ENCODE results near the gene FAM184A. TPM values are rescaled to one million over a fixed set of nuclear protein-coding genes. Genes with fewer than 3 reads are reported as not detected.

Gene FAM184A
- total and polyA plus RNA-seq, 2 of the 8 experiments (the other 6 are each of a cell fraction or from before 2014, with no cell fraction given), result 6.3 to 11.3 TPM

DNA sequence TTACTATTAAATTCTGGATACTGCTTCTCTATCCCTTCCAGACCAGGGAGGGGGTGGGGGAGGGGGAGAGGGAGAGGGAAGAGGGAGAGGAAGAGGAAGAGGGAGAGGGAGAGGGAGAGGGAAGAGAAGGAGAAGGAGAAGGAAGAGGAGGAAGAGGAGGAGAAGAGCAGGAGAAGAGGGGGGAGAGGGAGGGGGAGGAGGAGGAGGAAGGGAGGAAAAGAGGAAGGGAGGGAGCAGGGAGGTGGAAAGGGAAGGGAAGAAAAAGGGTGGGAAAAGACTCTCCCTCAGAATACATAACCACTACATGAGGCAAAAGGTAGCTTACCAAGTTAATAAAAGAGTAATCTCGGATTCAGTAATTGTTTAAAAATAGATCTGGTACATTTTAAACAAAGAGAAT, 46.0 kb downstream of the FAM184A start (continued):
- TF ChIP-seq, protein P1, sequence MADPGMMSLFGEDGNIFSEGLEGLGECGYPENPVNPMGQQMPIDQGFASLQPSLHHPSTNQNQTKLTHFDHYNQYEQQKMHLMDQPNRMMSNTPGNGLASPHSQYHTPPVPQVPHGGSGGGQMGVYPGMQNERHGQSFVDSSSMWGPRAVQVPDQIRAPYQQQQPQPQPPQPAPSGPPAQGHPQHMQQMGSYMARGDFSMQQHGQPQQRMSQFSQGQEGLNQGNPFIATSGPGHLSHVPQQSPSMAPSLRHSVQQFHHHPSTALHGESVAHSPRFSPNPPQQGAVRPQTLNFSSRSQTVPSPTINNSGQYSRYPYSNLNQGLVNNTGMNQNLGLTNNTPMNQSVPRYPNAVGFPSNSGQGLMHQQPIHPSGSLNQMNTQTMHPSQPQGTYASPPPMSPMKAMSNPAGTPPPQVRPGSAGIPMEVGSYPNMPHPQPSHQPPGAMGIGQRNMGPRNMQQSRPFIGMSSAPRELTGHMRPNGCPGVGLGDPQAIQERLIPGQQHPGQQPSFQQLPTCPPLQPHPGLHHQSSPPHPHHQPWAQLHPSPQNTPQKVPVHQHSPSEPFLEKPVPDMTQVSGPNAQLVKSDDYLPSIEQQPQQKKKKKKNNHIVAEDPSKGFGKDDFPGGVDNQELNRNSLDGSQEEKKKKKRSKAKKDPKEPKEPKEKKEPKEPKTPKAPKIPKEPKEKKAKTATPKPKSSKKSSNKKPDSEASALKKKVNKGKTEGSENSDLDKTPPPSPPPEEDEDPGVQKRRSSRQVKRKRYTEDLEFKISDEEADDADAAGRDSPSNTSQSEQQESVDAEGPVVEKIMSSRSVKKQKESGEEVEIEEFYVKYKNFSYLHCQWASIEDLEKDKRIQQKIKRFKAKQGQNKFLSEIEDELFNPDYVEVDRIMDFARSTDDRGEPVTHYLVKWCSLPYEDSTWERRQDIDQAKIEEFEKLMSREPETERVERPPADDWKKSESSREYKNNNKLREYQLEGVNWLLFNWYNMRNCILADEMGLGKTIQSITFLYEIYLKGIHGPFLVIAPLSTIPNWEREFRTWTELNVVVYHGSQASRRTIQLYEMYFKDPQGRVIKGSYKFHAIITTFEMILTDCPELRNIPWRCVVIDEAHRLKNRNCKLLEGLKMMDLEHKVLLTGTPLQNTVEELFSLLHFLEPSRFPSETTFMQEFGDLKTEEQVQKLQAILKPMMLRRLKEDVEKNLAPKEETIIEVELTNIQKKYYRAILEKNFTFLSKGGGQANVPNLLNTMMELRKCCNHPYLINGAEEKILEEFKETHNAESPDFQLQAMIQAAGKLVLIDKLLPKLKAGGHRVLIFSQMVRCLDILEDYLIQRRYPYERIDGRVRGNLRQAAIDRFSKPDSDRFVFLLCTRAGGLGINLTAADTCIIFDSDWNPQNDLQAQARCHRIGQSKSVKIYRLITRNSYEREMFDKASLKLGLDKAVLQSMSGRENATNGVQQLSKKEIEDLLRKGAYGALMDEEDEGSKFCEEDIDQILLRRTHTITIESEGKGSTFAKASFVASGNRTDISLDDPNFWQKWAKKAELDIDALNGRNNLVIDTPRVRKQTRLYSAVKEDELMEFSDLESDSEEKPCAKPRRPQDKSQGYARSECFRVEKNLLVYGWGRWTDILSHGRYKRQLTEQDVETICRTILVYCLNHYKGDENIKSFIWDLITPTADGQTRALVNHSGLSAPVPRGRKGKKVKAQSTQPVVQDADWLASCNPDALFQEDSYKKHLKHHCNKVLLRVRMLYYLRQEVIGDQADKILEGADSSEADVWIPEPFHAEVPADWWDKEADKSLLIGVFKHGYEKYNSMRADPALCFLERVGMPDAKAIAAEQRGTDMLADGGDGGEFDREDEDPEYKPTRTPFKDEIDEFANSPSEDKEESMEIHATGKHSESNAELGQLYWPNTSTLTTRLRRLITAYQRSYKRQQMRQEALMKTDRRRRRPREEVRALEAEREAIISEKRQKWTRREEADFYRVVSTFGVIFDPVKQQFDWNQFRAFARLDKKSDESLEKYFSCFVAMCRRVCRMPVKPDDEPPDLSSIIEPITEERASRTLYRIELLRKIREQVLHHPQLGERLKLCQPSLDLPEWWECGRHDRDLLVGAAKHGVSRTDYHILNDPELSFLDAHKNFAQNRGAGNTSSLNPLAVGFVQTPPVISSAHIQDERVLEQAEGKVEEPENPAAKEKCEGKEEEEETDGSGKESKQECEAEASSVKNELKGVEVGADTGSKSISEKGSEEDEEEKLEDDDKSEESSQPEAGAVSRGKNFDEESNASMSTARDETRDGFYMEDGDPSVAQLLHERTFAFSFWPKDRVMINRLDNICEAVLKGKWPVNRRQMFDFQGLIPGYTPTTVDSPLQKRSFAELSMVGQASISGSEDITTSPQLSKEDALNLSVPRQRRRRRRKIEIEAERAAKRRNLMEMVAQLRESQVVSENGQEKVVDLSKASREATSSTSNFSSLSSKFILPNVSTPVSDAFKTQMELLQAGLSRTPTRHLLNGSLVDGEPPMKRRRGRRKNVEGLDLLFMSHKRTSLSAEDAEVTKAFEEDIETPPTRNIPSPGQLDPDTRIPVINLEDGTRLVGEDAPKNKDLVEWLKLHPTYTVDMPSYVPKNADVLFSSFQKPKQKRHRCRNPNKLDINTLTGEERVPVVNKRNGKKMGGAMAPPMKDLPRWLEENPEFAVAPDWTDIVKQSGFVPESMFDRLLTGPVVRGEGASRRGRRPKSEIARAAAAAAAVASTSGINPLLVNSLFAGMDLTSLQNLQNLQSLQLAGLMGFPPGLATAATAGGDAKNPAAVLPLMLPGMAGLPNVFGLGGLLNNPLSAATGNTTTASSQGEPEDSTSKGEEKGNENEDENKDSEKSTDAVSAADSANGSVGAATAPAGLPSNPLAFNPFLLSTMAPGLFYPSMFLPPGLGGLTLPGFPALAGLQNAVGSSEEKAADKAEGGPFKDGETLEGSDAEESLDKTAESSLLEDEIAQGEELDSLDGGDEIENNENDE (IDR thresholded peaks at IDR 0.05; ENCODE audit: insufficient replicate concordance, low read length), result no peak
- TF ChIP-seq, protein P2, sequence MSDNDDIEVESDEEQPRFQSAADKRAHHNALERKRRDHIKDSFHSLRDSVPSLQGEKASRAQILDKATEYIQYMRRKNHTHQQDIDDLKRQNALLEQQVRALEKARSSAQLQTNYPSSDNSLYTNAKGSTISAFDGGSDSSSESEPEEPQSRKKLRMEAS (IDR thresholded peaks at IDR 0.05), result no peak
- TF ChIP-seq GABPA (IDR thresholded peaks at IDR 0.05; ENCODE audit: borderline replicate concordance, insufficient read depth, low read length) (no peak), SAP30 (IDR thresholded peaks at IDR 0.05; ENCODE audit: insufficient read depth, insufficient replicate concordance, low read length) (no peak), FOSL1 (IDR thresholded peaks at IDR 0.05; ENCODE audit: insufficient read depth, low read depth, low read length) (no peak), POLR2A (IDR thresholded peaks at IDR 0.05; ENCODE audit: control extremely low read depth in 1 of 2, low read depth in 2 of 2, low read length in 2 of 2) (no peak), RFX5 (IDR thresholded peaks at IDR 0.05; ENCODE audit: borderline replicate concordance, low read depth, low read length) (no peak), RAD21 (IDR thresholded peaks at IDR 0.05 in 1 of 2, conservative IDR thresholded peaks at IDR 0.05 in 1 of 2; ENCODE audit: low read depth in 2 of 2, low read length in 2 of 2) (no peak), HDAC2 (IDR thresholded peaks at IDR 0.05; ENCODE audit: borderline replicate concordance in 1 of 2, low read depth in 2 of 2, low read length in 2 of 2) (no peak), CHD1 (IDR thresholded peaks at IDR 0.05; ENCODE audit: low read depth, low read length) (no peak), TBP (IDR thresholded peaks at IDR 0.05; ENCODE audit: low read depth, low read length) (no peak)
